Stimulated activated CD4-positive, alpha-beta T cell treated with anti-CD3 and anti-CD28 coated beads, Interleukin-1b, Interleukin-23, amount 100 ng/mL, for 24 hours (primary cell): ENCODE data around the gene EFEMP1.

ENCODE experiments used
- DNase-seq, 4 experiments: peaks; one replicate each; pipeline ENCODE4 v3.0.0-alpha.2; 2020; ENCODE audit warnings: low read depth in 4 of 4, low spot score in 1 of 4

EFEMP1 gene

GRCh38 chr2:55899881-55900280 is 23.7 kb downstream of the EFEMP1 start:
- no peak for DNase-seq

- no peak for DNase-seq
Measured at GRCh38 chr2:55898386-55899040, 25.1 kb downstream of the EFEMP1 start.

GRCh38 chr2:55896633-55897032 is 26.9 kb downstream of the EFEMP1 start:
- DNase-seq: no peak

- DNase-seq: no peak
Measured at GRCh38 chr2:55894720-55895119, 28.9 kb downstream of the EFEMP1 start.

- no peak for DNase-seq
Measured at GRCh38 chr2:55891671-55892094, 31.9 kb downstream of the EFEMP1 start.

- no peak for DNase-seq
Measured at GRCh38 chr2:55888936-55889335, 34.6 kb downstream of the EFEMP1 start.

- DNase-seq: no peak
Measured at GRCh38 chr2:55887901-55888624, 35.5 kb downstream of the EFEMP1 start.

- no peak for DNase-seq
Measured at GRCh38 chr2:55887351-55887750, 36.2 kb downstream of the EFEMP1 start.

- no peak for DNase-seq
Measured at GRCh38 chr2:55885944-55886281, 37.7 kb downstream of the EFEMP1 start.

- DNase-seq: no peak
Measured at GRCh38 chr2:55885127-55885943, 38.2 kb downstream of the EFEMP1 start.

GRCh38 chr2:55883829-55884228 is 39.8 kb downstream of the EFEMP1 start:
- DNase-seq: no peak

GRCh38 chr2:55883357-55883756 is 40.2 kb downstream of the EFEMP1 start:
- DNase-seq: no peak

GRCh38 chr2:55882954-55883353 is 40.6 kb downstream of the EFEMP1 start:
- DNase-seq: no peak

GRCh38 chr2:55880416-55881143 is 43.0 kb downstream of the EFEMP1 start:
- no peak for DNase-seq

GRCh38 chr2:55879976-55880375 is 43.6 kb downstream of the EFEMP1 start:
- no peak for DNase-seq

- DNase-seq: no peak
Measured at GRCh38 chr2:55877087-55877436, 46.5 kb downstream of the EFEMP1 start.

- DNase-seq: no peak
Measured at GRCh38 chr2:55876429-55877086, 47.0 kb downstream of the EFEMP1 start.

- no peak for DNase-seq
Measured at GRCh38 chr2:55875434-55876135, 48.0 kb downstream of the EFEMP1 start.

- no peak for DNase-seq
Measured at GRCh38 chr2:55874338-55874737, 49.2 kb downstream of the EFEMP1 start.

GRCh38 chr2:55871637-55872036 is 51.9 kb downstream of the EFEMP1 start:
- DNase-seq: no peak
